ENCODE results near the gene USP32. TPM values are rescaled to one million over a fixed set of nuclear protein-coding genes. Genes with fewer than 3 reads are reported as not detected.

Gene USP32
- total RNA-seq, 2 experiments from 2014 or later: 32.3 to 33.1 TPM

DNA sequence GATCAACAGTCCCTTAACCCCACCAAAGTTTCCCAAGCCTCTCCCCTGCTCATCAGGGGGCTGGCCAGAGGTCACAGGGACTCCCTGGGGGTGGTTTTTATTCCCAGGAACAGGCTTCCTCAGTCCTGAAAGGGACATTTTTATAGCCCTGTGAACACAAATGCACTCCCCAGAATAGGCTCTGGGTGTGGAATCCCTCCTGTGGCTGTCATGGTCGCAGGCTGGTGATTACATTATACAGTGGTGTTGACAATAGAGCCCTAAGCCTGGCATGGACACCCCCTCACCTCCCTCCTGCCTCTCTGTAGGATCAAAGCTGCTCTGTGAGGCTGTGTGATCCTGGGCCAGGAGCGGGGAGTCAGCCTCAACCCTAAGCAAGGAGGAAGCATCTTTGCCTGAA, 243.6 kb downstream of the USP32 start:
- Mint-ChIP-seq H3K36me3 (ENCODE audit: low read depth) (no peaks in the 10 kb centered on the region), H3K4me1 (peaks cover 17% of the 10 kb centered on the region), H3K9me3 (ENCODE audit: low read depth) (no peaks in the 10 kb centered on the region), H3K27me3 (peaks cover 68% of the 10 kb centered on the region), H3K27ac (no peak overlapping the region), H3K4me3 (no peak overlapping the region)
- intact Hi-C loops (cut with DNase I, micrococcal nuclease): loop anchor here in 1 of 2 experiments (5.0 kb wide), 1 partner anchor 51 kb away; no protein-coding TSS in a partner anchor
- ATAC-seq: no peak
- ChIA-PET CTCF (interaction anchor here (0.6 kb wide), 1 partner anchor 11 kb away, joined by 3 read pairs; no protein-coding TSS in a partner anchor), POLR2A (no interaction called here)
- DNase-seq: no peak

GRCh38 chr17:60147553-60148223, 244.2 kb downstream of the USP32 start:
- no peak overlapping the region for H3K4me3 Mint-ChIP-seq

GRCh38 chr17:60146206-60146605, 245.7 kb downstream of the USP32 start:
- Mint-ChIP-seq H3K36me3 (ENCODE audit: low read depth) (no peaks in the 10 kb centered on the region), H3K27me3 (peaks cover 71% of the 10 kb centered on the region), H3K9me3 (ENCODE audit: low read depth) (no peaks in the 10 kb centered on the region), H3K4me1 (peaks cover 20% of the 10 kb centered on the region), H3K4me3 (no peak overlapping the region), H3K27ac (no peak overlapping the region)
- POLR2A ChIA-PET: interaction anchor here (0.6 kb wide), 1 partner anchor 528 kb away, joined by 3 read pairs; no protein-coding TSS in a partner anchor
- ATAC-seq (no peak), DNase-seq (no peak)
- intact Hi-C loops (cut with DNase I, micrococcal nuclease): loop anchor here in 1 of 2 experiments (5.0 kb wide), 1 partner anchor 49 kb away; no protein-coding TSS in a partner anchor
- CTCF ChIA-PET: interaction anchor here (0.7 to 1.1 kb wide), 2 partner anchors 24 to 492 kb away, joined by 3 to 5 read pairs; no protein-coding TSS in a partner anchor

More at GRCh38 chr17:60147553-60148223, 244.2 kb downstream of the USP32 start:
- H3K9me3 Mint-ChIP-seq (ENCODE audit: low read depth): no peaks in the 10 kb centered on the region
- peaks cover 73% of the 10 kb centered on the region for H3K27me3 Mint-ChIP-seq
- ChIA-PET POLR2A (no interaction called here), CTCF (interaction anchor here (0.6 kb wide), 1 partner anchor 19 kb away, joined by 3 read pairs; no protein-coding TSS in a partner anchor)
- ATAC-seq (no peak), DNase-seq (no peak)
- no peak overlapping the region for H3K27ac Mint-ChIP-seq
- peaks cover 22% of the 10 kb centered on the region for H3K4me1 Mint-ChIP-seq
- intact Hi-C loops (cut with DNase I, micrococcal nuclease): loop anchor here in 1 of 2 experiments (5.0 kb wide), 1 partner anchor 50 kb away; no protein-coding TSS in a partner anchor
- no peaks in the 10 kb centered on the region for H3K36me3 Mint-ChIP-seq (ENCODE audit: low read depth)

DNA sequence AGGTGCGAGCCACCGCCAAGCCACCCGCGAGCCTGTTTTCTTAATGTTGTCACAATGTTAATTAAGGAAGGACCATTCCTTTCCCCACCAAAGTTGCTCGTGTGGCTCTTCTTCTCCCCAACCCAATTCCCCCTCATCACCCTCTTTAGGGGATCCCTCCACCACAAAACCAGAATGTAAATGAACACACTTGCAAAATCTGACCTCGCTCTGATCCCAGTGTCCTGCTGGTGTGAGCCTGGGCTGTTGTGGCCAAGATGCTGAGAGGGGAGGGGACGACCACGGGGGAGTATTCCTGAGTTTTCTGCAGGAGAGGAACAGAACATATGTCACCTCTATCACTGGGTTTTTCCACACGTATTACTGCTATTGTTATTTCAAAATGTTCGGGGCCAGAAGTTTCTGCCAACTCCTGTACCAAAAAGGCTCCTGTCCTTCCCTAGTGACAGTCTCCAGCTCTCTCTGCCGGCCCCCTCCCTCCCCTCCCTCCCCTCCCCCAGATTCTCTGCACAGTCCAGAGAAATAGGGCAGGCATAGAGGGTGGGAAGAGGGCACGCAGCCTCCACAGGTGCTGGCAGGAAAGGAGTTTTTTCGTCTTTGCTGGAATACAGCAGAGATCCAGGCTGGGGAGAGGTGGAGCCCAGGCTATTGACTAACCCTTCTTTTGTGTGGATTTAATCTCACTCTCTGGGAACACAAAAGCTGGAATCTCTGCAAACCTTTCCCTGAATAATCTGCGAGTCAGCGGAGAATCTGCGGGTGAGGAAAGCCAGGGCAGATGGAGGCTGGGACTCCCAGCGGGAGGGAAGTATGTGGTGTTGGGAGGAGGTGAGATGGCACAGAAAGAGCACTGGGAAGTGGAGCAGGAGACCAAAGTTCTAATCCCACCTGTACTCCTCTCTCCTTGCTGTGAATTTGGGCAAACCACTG, 246.7 kb downstream of the USP32 start:
- H3K9me3 Mint-ChIP-seq (ENCODE audit: low read depth): no peaks in the 10 kb centered on the region
- peaks cover 73% of the 10 kb centered on the region for H3K27me3 Mint-ChIP-seq
- ChIA-PET POLR2A (no interaction called here), CTCF (interaction anchor here (1.1 kb wide), 1 partner anchor 25 kb away, joined by 5 read pairs; no protein-coding TSS in a partner anchor)
- H3K4me3 Mint-ChIP-seq: no peak overlapping the region
- no peak for ATAC-seq
- no peaks in the 10 kb centered on the region for H3K36me3 Mint-ChIP-seq (ENCODE audit: low read depth)
- no peak for DNase-seq
- peaks cover 15% of the 10 kb centered on the region for H3K4me1 Mint-ChIP-seq
- no peak overlapping the region for H3K27ac Mint-ChIP-seq
- intact Hi-C loops (cut with DNase I, micrococcal nuclease): loop anchor here in 1 of 2 experiments (5.0 kb wide), 1 partner anchor 48 kb away; no protein-coding TSS in a partner anchor

DNA sequence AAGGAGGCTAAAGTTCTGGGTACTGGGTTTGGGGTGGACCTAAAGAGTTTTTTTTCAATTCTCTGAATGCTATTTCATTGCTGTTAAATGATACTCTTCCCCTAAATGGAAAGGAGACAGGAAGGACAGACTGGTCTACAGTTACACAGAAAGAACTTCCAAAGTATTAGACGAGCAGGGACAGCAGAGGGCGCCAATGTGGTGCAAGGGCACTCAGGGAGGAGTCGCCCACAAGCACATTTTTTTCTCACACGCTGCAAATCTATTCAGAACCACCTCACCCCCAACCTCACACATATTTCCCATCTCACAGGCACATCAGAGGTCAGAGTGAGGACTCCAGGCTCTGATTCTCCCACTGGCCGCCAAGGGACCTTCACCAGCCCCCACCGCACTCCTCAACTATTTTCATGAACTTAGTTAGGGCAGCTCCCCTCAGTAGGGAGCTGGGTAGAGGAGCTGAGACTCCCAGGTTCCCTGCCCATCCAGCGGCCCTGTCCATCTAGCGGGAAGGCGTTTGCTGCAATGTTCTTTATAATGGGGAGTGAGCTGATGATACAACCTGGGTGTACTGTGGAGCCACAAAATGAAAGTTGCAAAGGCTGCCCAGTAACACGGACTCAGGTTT, 248.9 kb downstream of the USP32 start:
- no peaks in the 10 kb centered on the region for H3K9me3 Mint-ChIP-seq (ENCODE audit: low read depth)
- no peak overlapping the region for H3K27ac Mint-ChIP-seq
- ATAC-seq (peak; percentile 80), DNase-seq (peak; percentile 92)
- peaks cover 75% of the 10 kb centered on the region for H3K27me3 Mint-ChIP-seq
- POLR2A ChIA-PET: no interaction called here
- H3K36me3 Mint-ChIP-seq (ENCODE audit: low read depth): no peaks in the 10 kb centered on the region
- intact Hi-C loops (cut with DNase I, micrococcal nuclease): loop anchor here (1.0 to 5.0 kb wide), 4 partner anchors 89 to 293 kb away; partner anchors contain the start of genes CHCT1 (in 1 of the 2) and USP32 (in 1 of the 2)
- H3K4me3 Mint-ChIP-seq: no peak overlapping the region
- CTCF ChIA-PET: interaction anchor here (0.6 to 3.5 kb wide), 9 partner anchors 10 to 353 kb away, joined by 3 to 12 read pairs (median 3); no protein-coding TSS in a partner anchor
- peaks cover 18% of the 10 kb centered on the region for H3K4me1 Mint-ChIP-seq

- intact Hi-C loops (cut with DNase I, micrococcal nuclease): loop anchor here (2.0 to 5.0 kb wide), 3 partner anchors 91 to 281 kb away; partner anchors contain the start of genes CHCT1 (in 1 of the 2) and USP32 (in 1 of the 2)
- peaks cover 69% of the 10 kb centered on the region for H3K27me3 Mint-ChIP-seq
- H3K4me3 Mint-ChIP-seq: no peak overlapping the region
- H3K9me3 Mint-ChIP-seq (ENCODE audit: low read depth): no peaks in the 10 kb centered on the region
- CTCF ChIA-PET: interaction anchor here (0.8 to 3.5 kb wide), 6 partner anchors 9 to 1084 kb away, joined by 3 to 12 read pairs (median 3); no protein-coding TSS in a partner anchor
- H3K4me1 Mint-ChIP-seq: peaks cover 18% of the 10 kb centered on the region
- ATAC-seq (no peak), DNase-seq (no peak)
- no peak overlapping the region for H3K27ac Mint-ChIP-seq
- POLR2A ChIA-PET: interaction anchor here (0.6 kb wide), 1 partner anchor 647 kb away, joined by 3 read pairs; no protein-coding TSS in a partner anchor
- H3K36me3 Mint-ChIP-seq (ENCODE audit: low read depth): no peaks in the 10 kb centered on the region
Measured at GRCh38 chr17:60141111-60142018, 250.6 kb downstream of the USP32 start.

GRCh38 chr17:60139438-60140285, 252.3 kb downstream of the USP32 start:
- ChIA-PET CTCF (interaction anchor here (0.7 to 3.5 kb wide), 4 partner anchors 10 to 282 kb away, joined by 3 to 12 read pairs (median 4); partner anchors contain the start of genes CA4 and CHCT1), POLR2A (no interaction called here)
- H3K4me3 Mint-ChIP-seq: no peak overlapping the region
- intact Hi-C loops (cut with DNase I, micrococcal nuclease): loop anchor here (5.0 kb wide), 3 partner anchors 93 to 917 kb away; partner anchors contain the start of genes CHCT1 (in 1 of the 2) and GDPD1 (in 1 of the 2)
- ATAC-seq (peak; percentile 25), DNase-seq (peak; percentile 83)
- H3K4me1 Mint-ChIP-seq: peaks cover 25% of the 10 kb centered on the region
- no peaks in the 10 kb centered on the region for H3K9me3 Mint-ChIP-seq (ENCODE audit: low read depth)
- peaks cover 2% of the 10 kb centered on the region for H3K36me3 Mint-ChIP-seq (ENCODE audit: low read depth)
- no peak overlapping the region for H3K27ac Mint-ChIP-seq
- H3K27me3 Mint-ChIP-seq: peaks cover 55% of the 10 kb centered on the region

- ATAC-seq: no peak
- intact Hi-C loops (cut with DNase I, micrococcal nuclease): loop anchor here in 1 of 2 experiments (5.0 kb wide), 1 partner anchor 917 kb away; the partner anchor contains the start of gene GDPD1
- no peak for DNase-seq
- Mint-ChIP-seq H3K9me3 (ENCODE audit: low read depth) (no peaks in the 10 kb centered on the region), H3K36me3 (ENCODE audit: low read depth) (peaks cover 2% of the 10 kb centered on the region), H3K27me3 (peaks cover 49% of the 10 kb centered on the region), H3K4me3 (no peak overlapping the region), H3K4me1 (peaks cover 33% of the 10 kb centered on the region), H3K27ac (no peak overlapping the region)
- POLR2A ChIA-PET: no interaction called here
- CTCF ChIA-PET: no interaction called here
Measured at GRCh38 chr17:60138769-60139437, 253.0 kb downstream of the USP32 start.

DNA sequence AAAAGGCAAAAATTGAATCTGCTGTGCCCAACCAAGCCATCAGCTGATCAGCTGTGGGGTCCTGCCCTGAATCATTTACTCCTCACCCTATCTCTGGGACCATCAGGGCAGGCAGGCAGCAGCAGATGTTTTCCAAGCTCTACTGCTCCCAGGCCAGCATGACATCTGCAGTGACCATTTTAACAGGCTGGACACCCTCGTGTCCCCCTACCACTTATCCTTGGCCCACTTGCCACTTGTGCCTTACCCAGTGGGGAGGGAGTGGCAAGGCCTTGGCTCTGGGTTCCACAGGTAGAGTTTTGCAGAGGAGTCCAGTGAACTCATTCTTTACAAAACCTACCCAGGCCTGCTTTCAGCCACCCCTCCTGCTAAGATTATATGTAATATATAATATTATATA, 254.2 kb downstream of the USP32 start:
- peaks cover 30% of the 10 kb centered on the region for H3K4me1 Mint-ChIP-seq
- ChIA-PET CTCF (interaction anchor here (0.6 to 0.7 kb wide), 2 partner anchors 61 to 1142 kb away, joined by 3 to 5 read pairs; no protein-coding TSS in a partner anchor), POLR2A (no interaction called here)
- H3K36me3 Mint-ChIP-seq (ENCODE audit: low read depth): peaks cover 5% of the 10 kb centered on the region
- no peak for ATAC-seq
- H3K9me3 Mint-ChIP-seq (ENCODE audit: low read depth): no peaks in the 10 kb centered on the region
- DNase-seq: no peak
- H3K27ac Mint-ChIP-seq: no peak overlapping the region
- H3K27me3 Mint-ChIP-seq: peaks cover 38% of the 10 kb centered on the region
- intact Hi-C loops (cut with DNase I, micrococcal nuclease): loop anchor here in 1 of 2 experiments (5.0 kb wide), 1 partner anchor 915 kb away; the partner anchor contains the start of gene GDPD1
- no peak overlapping the region for H3K4me3 Mint-ChIP-seq

Data from activated CD4-positive, alpha-beta T cell treated with anti-CD3 and anti-CD28 coated beads for 36 hours (primary cell).